ENCODE data around the gene LIPC.

GRCh38 chr15:58467722-58468423 lies 36.1 kb downstream of the LIPC start:
- TF ChIP-seq POLR2A (IDR thresholded peaks at IDR 0.05; ENCODE audit: low read length) (no peak), GATA1 (IDR thresholded peaks at IDR 0.05; ENCODE audit: low read depth, low read length) (no peak)

Data from erythroblast (primary cell).